ENCODE measurements around the gene ADGRB3. TPM values are rescaled to one million over a fixed set of nuclear protein-coding genes. Genes with fewer than 3 reads are reported as not detected.

ADGRB3 gene
- polyA plus RNA-seq, 2 of the 4 experiments (the other 2 are of a cell fraction) = not detected

GRCh38 chr6:69422475-69422874 is 787.4 kb downstream of the ADGRB3 start:
- DNase-seq (ENCODE audit: low read depth in 1 of 2, low spot score in 1 of 2) (no peak), ATAC-seq (no peak), FAIRE-seq (no peak)
- ChIA-PET CTCF (no interaction called here), POLR2A (no interaction called here)
- H3K4me2 ChIP-seq = no peak overlapping the region
- no peak overlapping the region for H3K27ac ChIP-seq
- no peaks in the 10 kb centered on the region for H3K9me3 ChIP-seq
- no peak for TF ChIP-seq MAX (IDR thresholded peaks at IDR 0.05)
- no peak for TF ChIP-seq ESRRA (IDR thresholded peaks at IDR 0.05; ENCODE audit: borderline replicate concordance, low read length)
- no peak for TF ChIP-seq JUNB (IDR thresholded peaks at IDR 0.05)
- TF ChIP-seq CHD2 (IDR thresholded peaks at IDR 0.05; ENCODE audit: low read length, partially characterized antibody) = no peak
- no peak for TF ChIP-seq EHF (CRISPR knock-in tag; IDR thresholded peaks at IDR 0.05)
- no peak for TF ChIP-seq ZFP36 (IDR thresholded peaks at IDR 0.05; ENCODE audit: borderline replicate concordance, partially characterized antibody)
- TF ChIP-seq ELK1 (IDR thresholded peaks at IDR 0.05; ENCODE audit: low read depth, low read length) = no peak
- no peak for TF ChIP-seq CTCF (IDR thresholded peaks at IDR 0.05)
- H3K4me1 ChIP-seq = no peaks in the 10 kb centered on the region
- H3K4me3 ChIP-seq = no peak overlapping the region
- WGBS (ENCODE audit: missing lambda C conversion rate) = 22% methylated on average over 3 of the region's 3 CpGs

- TF ChIP-seq MAZ (IDR thresholded peaks at IDR 0.05; ENCODE audit: borderline replicate concordance, low read depth, low read length) = no peak
- no peak for TF ChIP-seq CTCF (IDR thresholded peaks at IDR 0.05)
- TF ChIP-seq PBX3 (IDR thresholded peaks at IDR 0.05) = no peak
- TF ChIP-seq HOXA7 (CRISPR knock-in tag; IDR thresholded peaks at IDR 0.05) = no peak
- TF ChIP-seq RFX5 (IDR thresholded peaks at IDR 0.05) = no peak
- TF ChIP-seq HES2 (IDR thresholded peaks at IDR 0.05) = no peak
- TF ChIP-seq KDM1A (IDR thresholded peaks at IDR 0.05; ENCODE audit: low read depth) = no peak
- no peak for TF ChIP-seq HEYL (CRISPR knock-in tag; IDR thresholded peaks at IDR 0.05)
- TF ChIP-seq RCOR1 (IDR thresholded peaks at IDR 0.05; ENCODE audit: low read depth, low read length) = no peak
- no peak for TF ChIP-seq RAD21 (conservative IDR thresholded peaks at IDR 0.05 in 1 of 2, IDR thresholded peaks at IDR 0.05 in 1 of 2)
- TF ChIP-seq ELK1 (IDR thresholded peaks at IDR 0.05; ENCODE audit: low read depth, low read length) = no peak
- TF ChIP-seq ATOH8 (CRISPR knock-in tag; IDR thresholded peaks at IDR 0.05; ENCODE audit: low read depth) = no peak
- no peak for TF ChIP-seq ZC3H11A (IDR thresholded peaks at IDR 0.05)
- TF ChIP-seq ZNF302 (CRISPR knock-in tag; IDR thresholded peaks at IDR 0.05) = no peak
- TF ChIP-seq EHMT2 (IDR thresholded peaks at IDR 0.05; ENCODE audit: low read depth) = no peak
- Histone ChIP-seq H3K4me3 (no peak overlapping the region), H3K4me1 (no peaks in the 10 kb centered on the region), H3K9me3 (no peaks in the 10 kb centered on the region), H3K27ac (no peak overlapping the region), H3K4me2 (no peak overlapping the region)
- ATAC-seq (no peak), FAIRE-seq (no peak), DNase-seq (ENCODE audit: low read depth in 1 of 2, low spot score in 1 of 2) (no peak)
- ChIA-PET POLR2A (no interaction called here), CTCF (no interaction called here)
- WGBS (ENCODE audit: missing lambda C conversion rate) = 36% methylated on average over 3 of the region's 3 CpGs
These were observed 788.7 kb downstream of the ADGRB3 start for GRCh38 chr6:69423785-69424184.

Measured in A549 (cell line).